ENCODE results near the gene RASAL2. TPM values are rescaled to one million over a fixed set of nuclear protein-coding genes. Genes with fewer than 3 reads are reported as not detected.

Gene RASAL2
- total RNA-seq, 1 experiment from 2014 or later = 22.2 TPM

- Histone ChIP-seq H3K4ac (ENCODE audit: low read depth, low read length) (no peak overlapping the region), H3K18ac (ENCODE audit: insufficient read length, low read depth, low read length) (no peak overlapping the region), H3K23ac (ENCODE audit: insufficient read length, low read depth, low read length) (no peak overlapping the region), H2BK5ac (ENCODE audit: insufficient read length, low read length) (no peak overlapping the region), H4K8ac (replicated peaks; ENCODE audit: insufficient read length, low read depth, low read length) (no peak overlapping the region), H3K9me3 (ENCODE audit: control insufficient read depth, low read depth, low read length) (no peaks in the 10 kb centered on the region), H3K56ac (ENCODE audit: insufficient read length, low read depth, low read length) (no peak overlapping the region), H3T11ph (ENCODE audit: low read length) (no peak overlapping the region), H3K14ac (ENCODE audit: insufficient read depth, low read length) (no peak overlapping the region), H4K5ac (ENCODE audit: insufficient read length, low read depth, low read length) (no peak overlapping the region), H3K23me2 (ENCODE audit: insufficient read length, low read depth, low read length, poor library complexity, severe bottlenecking) (no peaks in the 10 kb centered on the region), H3K27ac (ENCODE audit: insufficient read length, low read depth, low read length) (no peak overlapping the region), H4K20me1 (ENCODE audit: control insufficient read depth, insufficient read depth, insufficient read length) (no peaks in the 10 kb centered on the region), H3K9ac (ENCODE audit: extremely low read depth, insufficient read length, low read length) (no peak overlapping the region), H2BK12ac (ENCODE audit: insufficient read length, low read depth, low read length) (no peak overlapping the region), H2AFZ (ENCODE audit: low read length) (no peak overlapping the region), H3K27me3 (ENCODE audit: insufficient read depth, low read length) (no peaks in the 10 kb centered on the region), H3K79me1 (ENCODE audit: insufficient read depth, low read depth, low read length, poor library complexity, severe bottlenecking) (peaks cover 3% of the 10 kb centered on the region), H4K91ac (ENCODE audit: insufficient read length, low read depth, low read length) (no peak overlapping the region), H2BK15ac (ENCODE audit: low read depth, low read length) (no peak overlapping the region), H3K4me1 (ENCODE audit: insufficient read depth, low read length) (no peaks in the 10 kb centered on the region), H3K79me2 (ENCODE audit: insufficient read depth, low read length) (no peaks in the 10 kb centered on the region; the same call in 1 of the 2 replicates), H3K4me2 (ENCODE audit: insufficient read depth, insufficient read length, low read length) (no peak overlapping the region), H2BK20ac (ENCODE audit: low read depth, low read length, poor library complexity, severe bottlenecking) (no peak overlapping the region), H2BK120ac (ENCODE audit: low read depth, low read length, poor library complexity, severe bottlenecking) (no peak overlapping the region), H2AK5ac (ENCODE audit: insufficient read length, low read length) (no peak overlapping the region)
- Mint-ChIP-seq H3K27ac (no peak overlapping the region), H3K36me3 (ENCODE audit: insufficient read depth in 1 of 3, low read depth in 3 of 3) (no peaks in the 10 kb centered on the region; a peak in 1 of 7 replicates), H3K4me3 (no peak overlapping the region), H3K9me3 (no peaks in the 10 kb centered on the region; a peak in 1 of 5 replicates), H3K27me3 (ENCODE audit: low read depth) (no peaks in the 10 kb centered on the region), H3K4me1 (peaks cover 4 to 7% of the 10 kb centered on the region in 2 experiments; a peak in 3 of 4 replicates)
- no peak for DNase-seq
- no CpG with 5 or more reads among the region's 1 CpG for WGBS (ENCODE audit: extremely low coverage, insufficient read length, low lambda C conversion rate)
- TF ChIP-seq, protein P1, sequence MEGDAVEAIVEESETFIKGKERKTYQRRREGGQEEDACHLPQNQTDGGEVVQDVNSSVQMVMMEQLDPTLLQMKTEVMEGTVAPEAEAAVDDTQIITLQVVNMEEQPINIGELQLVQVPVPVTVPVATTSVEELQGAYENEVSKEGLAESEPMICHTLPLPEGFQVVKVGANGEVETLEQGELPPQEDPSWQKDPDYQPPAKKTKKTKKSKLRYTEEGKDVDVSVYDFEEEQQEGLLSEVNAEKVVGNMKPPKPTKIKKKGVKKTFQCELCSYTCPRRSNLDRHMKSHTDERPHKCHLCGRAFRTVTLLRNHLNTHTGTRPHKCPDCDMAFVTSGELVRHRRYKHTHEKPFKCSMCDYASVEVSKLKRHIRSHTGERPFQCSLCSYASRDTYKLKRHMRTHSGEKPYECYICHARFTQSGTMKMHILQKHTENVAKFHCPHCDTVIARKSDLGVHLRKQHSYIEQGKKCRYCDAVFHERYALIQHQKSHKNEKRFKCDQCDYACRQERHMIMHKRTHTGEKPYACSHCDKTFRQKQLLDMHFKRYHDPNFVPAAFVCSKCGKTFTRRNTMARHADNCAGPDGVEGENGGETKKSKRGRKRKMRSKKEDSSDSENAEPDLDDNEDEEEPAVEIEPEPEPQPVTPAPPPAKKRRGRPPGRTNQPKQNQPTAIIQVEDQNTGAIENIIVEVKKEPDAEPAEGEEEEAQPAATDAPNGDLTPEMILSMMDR (conservative IDR thresholded peaks at IDR 0.05) = no peak
Observed at GRCh38 chr1:178220094-178220493, 126.2 kb downstream of the RASAL2 start.
